Measurements from ENCODE around the gene GJA1. TPM values are rescaled to one million over a fixed set of nuclear protein-coding genes. Genes with fewer than 3 reads are reported as not detected.

Gene GJA1
- total and polyA plus RNA-seq, 2 of the 8 experiments (the other 6 are each of a cell fraction or from before 2014, with no cell fraction given) = 468 to 795 TPM

GRCh38 chr6:121403964-121404363 is 31.5 kb upstream of the GJA1 start (continued):
- TF ChIP-seq, protein P1, sequence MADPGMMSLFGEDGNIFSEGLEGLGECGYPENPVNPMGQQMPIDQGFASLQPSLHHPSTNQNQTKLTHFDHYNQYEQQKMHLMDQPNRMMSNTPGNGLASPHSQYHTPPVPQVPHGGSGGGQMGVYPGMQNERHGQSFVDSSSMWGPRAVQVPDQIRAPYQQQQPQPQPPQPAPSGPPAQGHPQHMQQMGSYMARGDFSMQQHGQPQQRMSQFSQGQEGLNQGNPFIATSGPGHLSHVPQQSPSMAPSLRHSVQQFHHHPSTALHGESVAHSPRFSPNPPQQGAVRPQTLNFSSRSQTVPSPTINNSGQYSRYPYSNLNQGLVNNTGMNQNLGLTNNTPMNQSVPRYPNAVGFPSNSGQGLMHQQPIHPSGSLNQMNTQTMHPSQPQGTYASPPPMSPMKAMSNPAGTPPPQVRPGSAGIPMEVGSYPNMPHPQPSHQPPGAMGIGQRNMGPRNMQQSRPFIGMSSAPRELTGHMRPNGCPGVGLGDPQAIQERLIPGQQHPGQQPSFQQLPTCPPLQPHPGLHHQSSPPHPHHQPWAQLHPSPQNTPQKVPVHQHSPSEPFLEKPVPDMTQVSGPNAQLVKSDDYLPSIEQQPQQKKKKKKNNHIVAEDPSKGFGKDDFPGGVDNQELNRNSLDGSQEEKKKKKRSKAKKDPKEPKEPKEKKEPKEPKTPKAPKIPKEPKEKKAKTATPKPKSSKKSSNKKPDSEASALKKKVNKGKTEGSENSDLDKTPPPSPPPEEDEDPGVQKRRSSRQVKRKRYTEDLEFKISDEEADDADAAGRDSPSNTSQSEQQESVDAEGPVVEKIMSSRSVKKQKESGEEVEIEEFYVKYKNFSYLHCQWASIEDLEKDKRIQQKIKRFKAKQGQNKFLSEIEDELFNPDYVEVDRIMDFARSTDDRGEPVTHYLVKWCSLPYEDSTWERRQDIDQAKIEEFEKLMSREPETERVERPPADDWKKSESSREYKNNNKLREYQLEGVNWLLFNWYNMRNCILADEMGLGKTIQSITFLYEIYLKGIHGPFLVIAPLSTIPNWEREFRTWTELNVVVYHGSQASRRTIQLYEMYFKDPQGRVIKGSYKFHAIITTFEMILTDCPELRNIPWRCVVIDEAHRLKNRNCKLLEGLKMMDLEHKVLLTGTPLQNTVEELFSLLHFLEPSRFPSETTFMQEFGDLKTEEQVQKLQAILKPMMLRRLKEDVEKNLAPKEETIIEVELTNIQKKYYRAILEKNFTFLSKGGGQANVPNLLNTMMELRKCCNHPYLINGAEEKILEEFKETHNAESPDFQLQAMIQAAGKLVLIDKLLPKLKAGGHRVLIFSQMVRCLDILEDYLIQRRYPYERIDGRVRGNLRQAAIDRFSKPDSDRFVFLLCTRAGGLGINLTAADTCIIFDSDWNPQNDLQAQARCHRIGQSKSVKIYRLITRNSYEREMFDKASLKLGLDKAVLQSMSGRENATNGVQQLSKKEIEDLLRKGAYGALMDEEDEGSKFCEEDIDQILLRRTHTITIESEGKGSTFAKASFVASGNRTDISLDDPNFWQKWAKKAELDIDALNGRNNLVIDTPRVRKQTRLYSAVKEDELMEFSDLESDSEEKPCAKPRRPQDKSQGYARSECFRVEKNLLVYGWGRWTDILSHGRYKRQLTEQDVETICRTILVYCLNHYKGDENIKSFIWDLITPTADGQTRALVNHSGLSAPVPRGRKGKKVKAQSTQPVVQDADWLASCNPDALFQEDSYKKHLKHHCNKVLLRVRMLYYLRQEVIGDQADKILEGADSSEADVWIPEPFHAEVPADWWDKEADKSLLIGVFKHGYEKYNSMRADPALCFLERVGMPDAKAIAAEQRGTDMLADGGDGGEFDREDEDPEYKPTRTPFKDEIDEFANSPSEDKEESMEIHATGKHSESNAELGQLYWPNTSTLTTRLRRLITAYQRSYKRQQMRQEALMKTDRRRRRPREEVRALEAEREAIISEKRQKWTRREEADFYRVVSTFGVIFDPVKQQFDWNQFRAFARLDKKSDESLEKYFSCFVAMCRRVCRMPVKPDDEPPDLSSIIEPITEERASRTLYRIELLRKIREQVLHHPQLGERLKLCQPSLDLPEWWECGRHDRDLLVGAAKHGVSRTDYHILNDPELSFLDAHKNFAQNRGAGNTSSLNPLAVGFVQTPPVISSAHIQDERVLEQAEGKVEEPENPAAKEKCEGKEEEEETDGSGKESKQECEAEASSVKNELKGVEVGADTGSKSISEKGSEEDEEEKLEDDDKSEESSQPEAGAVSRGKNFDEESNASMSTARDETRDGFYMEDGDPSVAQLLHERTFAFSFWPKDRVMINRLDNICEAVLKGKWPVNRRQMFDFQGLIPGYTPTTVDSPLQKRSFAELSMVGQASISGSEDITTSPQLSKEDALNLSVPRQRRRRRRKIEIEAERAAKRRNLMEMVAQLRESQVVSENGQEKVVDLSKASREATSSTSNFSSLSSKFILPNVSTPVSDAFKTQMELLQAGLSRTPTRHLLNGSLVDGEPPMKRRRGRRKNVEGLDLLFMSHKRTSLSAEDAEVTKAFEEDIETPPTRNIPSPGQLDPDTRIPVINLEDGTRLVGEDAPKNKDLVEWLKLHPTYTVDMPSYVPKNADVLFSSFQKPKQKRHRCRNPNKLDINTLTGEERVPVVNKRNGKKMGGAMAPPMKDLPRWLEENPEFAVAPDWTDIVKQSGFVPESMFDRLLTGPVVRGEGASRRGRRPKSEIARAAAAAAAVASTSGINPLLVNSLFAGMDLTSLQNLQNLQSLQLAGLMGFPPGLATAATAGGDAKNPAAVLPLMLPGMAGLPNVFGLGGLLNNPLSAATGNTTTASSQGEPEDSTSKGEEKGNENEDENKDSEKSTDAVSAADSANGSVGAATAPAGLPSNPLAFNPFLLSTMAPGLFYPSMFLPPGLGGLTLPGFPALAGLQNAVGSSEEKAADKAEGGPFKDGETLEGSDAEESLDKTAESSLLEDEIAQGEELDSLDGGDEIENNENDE (IDR thresholded peaks at IDR 0.05; ENCODE audit: insufficient replicate concordance, low read length) = no peak
- TF ChIP-seq CBX5 (IDR thresholded peaks at IDR 0.05; ENCODE audit: low read depth, low read length) = no peak
- TF ChIP-seq RFX5 (IDR thresholded peaks at IDR 0.05; ENCODE audit: borderline replicate concordance, low read depth, low read length) = no peak
